Measurements from ENCODE around the gene APOC3. TPM values are rescaled to one million over a fixed set of nuclear protein-coding genes. Genes with fewer than 3 reads are reported as not detected.

The APOC3 gene
- total and polyA plus RNA-seq, 9 of the 15 experiments (the other 6 are each of a cell fraction or from before 2014, with no cell fraction given) = 1.1 TPM; not detected in 8

DNA sequence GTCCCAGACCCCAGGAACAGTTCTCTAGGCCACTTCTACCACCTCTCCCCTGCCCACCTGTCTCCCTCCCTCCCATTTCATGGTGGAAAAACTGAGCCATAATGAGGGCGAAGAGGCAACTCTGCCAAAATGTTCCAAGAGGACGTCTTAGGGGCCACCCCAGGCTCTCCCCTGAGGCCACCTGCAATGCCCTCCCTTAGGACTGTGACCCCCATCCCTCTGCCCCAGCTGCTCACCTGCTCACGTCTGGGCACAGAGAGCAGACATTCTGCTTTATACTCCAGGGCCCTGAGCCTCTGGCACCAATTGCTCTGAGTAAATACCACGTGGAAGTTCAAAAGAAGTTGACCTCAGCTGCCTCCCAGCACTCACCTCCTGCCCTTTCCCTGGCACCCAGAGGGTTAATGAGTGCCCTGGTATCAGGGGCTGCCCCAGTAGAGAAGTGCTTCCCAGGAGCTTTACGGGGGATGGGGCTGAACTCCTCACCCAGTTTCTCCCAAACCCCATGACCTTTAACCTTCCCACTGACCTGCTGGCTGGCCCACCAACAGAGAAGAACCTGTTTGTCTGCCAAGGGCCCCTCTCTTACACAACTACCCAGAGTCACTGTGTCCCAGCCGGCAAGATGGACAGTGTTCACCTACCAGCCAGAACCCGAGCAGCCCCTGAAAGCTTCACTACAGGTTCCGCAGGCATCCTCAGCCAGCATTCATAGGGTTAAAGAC lies 37.4 kb upstream of the APOC3 start:
- H2AFZ ChIP-seq (ENCODE audit: low read depth, low read length) = no peak overlapping the region
- H3K27ac ChIP-seq (ENCODE audit: extremely low read depth, low read depth, low read length) = no peak overlapping the region
- DNase-seq (ENCODE audit: extremely low read depth in 1 of 4, low spot score in 3 of 4) (no peak), ATAC-seq (no peak), FAIRE-seq (no peak)
- in situ Hi-C loops (cut with MboI) (no loop called here), intact Hi-C loops (cut with micrococcal nuclease) (loop anchor here (5.0 kb wide), 1 partner anchor 435 kb away; no protein-coding TSS in a partner anchor)
- H3K4me1 ChIP-seq (replicated peaks in 1 of 2; ENCODE audit: control insufficient read depth in 2 of 2, insufficient read depth in 2 of 2, low read length in 2 of 2) = peaks cover 20 to 33% of the 10 kb centered on the region in 2 experiments
- no peak overlapping the region for H3K9ac ChIP-seq (ENCODE audit: insufficient read depth in 1 of 2, low read depth in 2 of 2, low read length in 2 of 2)
- no peak overlapping the region for H3K4me3 ChIP-seq
- ChIA-PET POLR2A (no interaction called here), CTCF (ENCODE audit: low intra/inter-chr PET ratio) (interaction anchor here (1.4 to 2.7 kb wide), 2 partner anchors 314 to 434 kb away, joined by 4 to 11 read pairs; no protein-coding TSS in a partner anchor)
- no peaks in the 10 kb centered on the region for H3K36me3 ChIP-seq (ENCODE audit: control insufficient read depth, insufficient read depth, low read length)
- no peaks in the 10 kb centered on the region for H3K9me1 ChIP-seq (ENCODE audit: control insufficient read depth, insufficient read depth, low read length)
- no peaks in the 10 kb centered on the region for H3K27me3 ChIP-seq (ENCODE audit: control insufficient read depth in 2 of 2, insufficient read depth in 2 of 2, low read length in 2 of 2)
- no peak for TF ChIP-seq CBFB (CRISPR knock-in tag; IDR thresholded peaks at IDR 0.05)
- peak; percentile 40; the same call in 1 of the 2 replicates for TF ChIP-seq NR2C1 (IDR thresholded peaks at IDR 0.05)
- peak; percentile 36; the same call in 1 of the 2 replicates for TF ChIP-seq NR2C1 (tag; IDR thresholded peaks at IDR 0.05)
- no peak for TF ChIP-seq ZNF232 (CRISPR knock-in tag; IDR thresholded peaks at IDR 0.05)
- no peak for TF ChIP-seq NR2C2 (CRISPR knock-in tag; IDR thresholded peaks at IDR 0.05)
- TF ChIP-seq NR2C2 (tag; IDR thresholded peaks at IDR 0.05) = peak; percentile 18; the same call in 1 of the 2 replicates
- no peaks in the 10 kb centered on the region for H3K9me3 ChIP-seq (replicated peaks; ENCODE audit: control insufficient read depth, insufficient read depth, low read depth, low read length)
- H4K20me1 ChIP-seq (replicated peaks; ENCODE audit: control insufficient read depth, insufficient read depth, low read length) = no peaks in the 10 kb centered on the region
- no peak overlapping the region for H3K4me2 ChIP-seq (ENCODE audit: insufficient read depth, low read length)
- peaks cover 7% of the 10 kb centered on the region for H3K79me2 ChIP-seq (ENCODE audit: control insufficient read depth, insufficient read depth, low read length)
- BruUV-seq (replicated peaks) = no TSS peak
- WGBS (ENCODE audit: insufficient coverage, low coverage, missing lambda C conversion rate) = 55% methylated on average over 8 of the region's 8 CpGs

Data from K562 (cell line).